ENCODE measurements around the gene TACR1. TPM values are rescaled to one million over a fixed set of nuclear protein-coding genes. Genes with fewer than 3 reads are reported as not detected.

Gene TACR1
- total and polyA plus RNA-seq, 2 of the 8 experiments (the other 6 are each of a cell fraction or from before 2014, with no cell fraction given) = 0.09 to 0.37 TPM

- TF ChIP-seq TAF7 (optimal IDR thresholded peaks at IDR 0.05; ENCODE audit: borderline replicate concordance, low read depth, low read length) (no peak), NRF1 (IDR thresholded peaks at IDR 0.05; ENCODE audit: low read depth, low read length) (no peak), EZH2 (IDR thresholded peaks at IDR 0.05; ENCODE audit: low read depth, low read length, severe bottlenecking) (no peak), HDAC6 (IDR thresholded peaks at IDR 0.05; ENCODE audit: low read depth, low read length) (no peak)
Observed at GRCh38 chr2:75100011-75100800, 99.1 kb downstream of the TACR1 start (continued).

Data from H1 (cell line).